Kidney epithelial cell (primary cell): ENCODE results near the gene TMIGD2. TPM values are rescaled to one million over a fixed set of nuclear protein-coding genes. Genes with fewer than 3 reads are reported as not detected.
A peak's percentile ranks its signal among the peaks of the same experiment; 100 is the strongest.
"Not testable (repeated sequence)": the region's sequence is repeated elsewhere in the genome, so short reads cannot be mapped to it uniquely, and the experiment has no call there.

ENCODE experiments used
- DNase-seq: peaks from one replicate; pipeline ENCODE4 v3.0.0-alpha.2; 2010; ENCODE audit warnings: low read depth
- H3K27me3 ChIP-seq: 2 replicates; pipeline ENCODE4 v1.6.0; 2011; ENCODE audit warnings: low read length; ENCODE audit not compliant: control insufficient read depth, insufficient read depth
- H3K36me3 ChIP-seq: 2 replicates; pipeline ENCODE4 v1.5.1; 2011; ENCODE audit warnings: low read length; ENCODE audit not compliant: control insufficient read depth, insufficient read depth
- H3K4me3 ChIP-seq: 2 replicates; pipeline ENCODE4 v1.5.1; 2011; ENCODE audit warnings: low read depth, mild to moderate bottlenecking, control low read depth, low read length
- total RNA-seq: library from RNA; depleted of rRNA; stranded (reverse); fragments of >200 nt; gene quantifications from 2 replicates; pipeline ENCODE4 v1.2.3, GENCODE V29; 2015
- TF ChIP-seq, protein P1 (sequence below): IDR thresholded peaks from 2 replicates; pipeline ENCODE4 v1.5.1; 2011; ENCODE audit warnings: mild to moderate bottlenecking, moderate library complexity, low read length, control low read depth, inconsistent platforms; ENCODE audit not compliant: insufficient read depth, poor library complexity, severe bottlenecking

The TMIGD2 gene
- total RNA-seq, 1 donor from 2014 or later: not detected

DNA sequence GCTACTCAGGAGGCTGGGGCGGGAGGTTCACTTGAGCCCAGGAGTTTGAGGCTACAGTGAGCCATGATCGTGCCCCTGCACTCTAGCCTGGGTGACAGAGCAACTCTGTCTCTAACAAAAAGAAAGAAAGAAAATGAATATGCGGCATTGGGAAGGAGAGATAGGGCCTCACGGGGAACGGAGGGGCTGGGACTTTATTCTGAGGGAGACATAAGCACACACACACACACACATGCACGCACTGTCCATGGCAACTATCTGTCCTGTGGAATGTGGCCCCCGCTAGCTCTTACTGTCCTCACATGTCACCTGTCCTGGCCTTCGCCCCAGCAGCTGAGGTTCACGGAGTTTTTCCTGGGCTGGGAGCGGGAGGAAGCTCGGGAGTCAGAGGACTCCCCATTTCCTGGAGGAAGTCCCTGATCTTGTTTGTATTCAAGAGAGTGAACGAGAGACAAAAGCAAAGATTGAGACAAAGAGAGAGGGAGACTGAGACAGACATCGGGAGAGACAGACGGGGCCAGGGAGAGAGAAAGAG, 35.8 kb upstream of the TMIGD2 start:
- Histone ChIP-seq H3K4me3 (peak overlapping the region; percentile 64), H3K36me3 (no peaks in the 10 kb centered on the region), H3K27me3 (no peaks in the 10 kb centered on the region)
- TF ChIP-seq, protein P1, sequence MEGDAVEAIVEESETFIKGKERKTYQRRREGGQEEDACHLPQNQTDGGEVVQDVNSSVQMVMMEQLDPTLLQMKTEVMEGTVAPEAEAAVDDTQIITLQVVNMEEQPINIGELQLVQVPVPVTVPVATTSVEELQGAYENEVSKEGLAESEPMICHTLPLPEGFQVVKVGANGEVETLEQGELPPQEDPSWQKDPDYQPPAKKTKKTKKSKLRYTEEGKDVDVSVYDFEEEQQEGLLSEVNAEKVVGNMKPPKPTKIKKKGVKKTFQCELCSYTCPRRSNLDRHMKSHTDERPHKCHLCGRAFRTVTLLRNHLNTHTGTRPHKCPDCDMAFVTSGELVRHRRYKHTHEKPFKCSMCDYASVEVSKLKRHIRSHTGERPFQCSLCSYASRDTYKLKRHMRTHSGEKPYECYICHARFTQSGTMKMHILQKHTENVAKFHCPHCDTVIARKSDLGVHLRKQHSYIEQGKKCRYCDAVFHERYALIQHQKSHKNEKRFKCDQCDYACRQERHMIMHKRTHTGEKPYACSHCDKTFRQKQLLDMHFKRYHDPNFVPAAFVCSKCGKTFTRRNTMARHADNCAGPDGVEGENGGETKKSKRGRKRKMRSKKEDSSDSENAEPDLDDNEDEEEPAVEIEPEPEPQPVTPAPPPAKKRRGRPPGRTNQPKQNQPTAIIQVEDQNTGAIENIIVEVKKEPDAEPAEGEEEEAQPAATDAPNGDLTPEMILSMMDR: no peak
- DNase-seq: no peak

DNA sequence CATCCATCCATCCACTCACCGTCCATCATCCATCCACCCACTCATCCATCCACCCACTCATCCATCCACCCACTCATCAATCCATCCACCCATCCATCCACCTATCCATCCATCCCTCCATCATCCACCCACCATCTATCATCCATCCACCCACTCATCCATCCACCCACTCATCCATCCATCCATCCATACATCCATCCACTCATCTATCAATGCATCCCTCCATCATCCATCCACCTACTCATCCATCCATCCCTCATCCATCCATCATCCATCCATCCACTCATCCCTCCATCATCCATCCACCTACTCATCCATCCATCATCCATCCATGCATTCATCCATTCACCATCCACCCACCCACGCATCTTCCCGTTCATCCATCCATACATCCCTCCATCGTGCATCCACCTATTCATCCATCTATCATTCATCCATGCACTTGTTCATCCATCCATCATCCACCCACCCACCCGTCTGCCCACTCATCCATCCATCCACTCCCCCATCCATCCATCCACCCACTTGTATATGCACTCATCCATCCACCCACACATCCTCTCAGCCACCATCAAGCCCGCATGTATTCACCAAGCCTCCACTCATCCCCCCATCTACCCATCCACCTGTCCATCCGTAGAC, 32.9 kb upstream of the TMIGD2 start:
- no peaks in the 10 kb centered on the region for H3K36me3 ChIP-seq
- TF ChIP-seq, protein P1: no peak
- no peak for DNase-seq

DNA sequence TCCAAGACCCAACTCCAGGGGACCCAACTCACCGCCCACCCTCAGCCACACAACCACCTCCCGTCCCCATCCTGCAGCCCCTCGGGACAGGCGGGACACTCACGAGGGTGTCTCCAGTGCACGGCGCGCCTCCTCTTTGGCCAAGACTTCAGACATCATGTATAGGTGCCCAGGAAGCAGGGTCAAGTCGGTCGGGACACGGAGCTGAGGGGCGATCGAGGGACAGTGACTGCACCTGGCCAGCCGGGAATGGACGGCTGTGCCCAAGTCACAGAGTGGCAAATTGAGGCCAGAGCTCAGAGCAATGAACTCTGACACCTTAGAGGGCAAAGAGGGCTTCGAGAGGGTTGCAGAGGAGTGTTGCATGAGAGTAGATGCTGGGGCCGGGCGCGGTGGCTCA, 27.7 kb upstream of the TMIGD2 start:
- no peak overlapping the region for H3K4me3 ChIP-seq
- peaks cover 1% of the 10 kb centered on the region for H3K36me3 ChIP-seq
- H3K27me3 ChIP-seq: no peaks in the 10 kb centered on the region
- TF ChIP-seq, protein P1: no peak
- DNase-seq: no peak

More for the DNA sequence above, 32.9 kb upstream of the TMIGD2 start:
- no peak overlapping the region for H3K4me3 ChIP-seq
- H3K27me3 ChIP-seq: no peaks in the 10 kb centered on the region

DNA sequence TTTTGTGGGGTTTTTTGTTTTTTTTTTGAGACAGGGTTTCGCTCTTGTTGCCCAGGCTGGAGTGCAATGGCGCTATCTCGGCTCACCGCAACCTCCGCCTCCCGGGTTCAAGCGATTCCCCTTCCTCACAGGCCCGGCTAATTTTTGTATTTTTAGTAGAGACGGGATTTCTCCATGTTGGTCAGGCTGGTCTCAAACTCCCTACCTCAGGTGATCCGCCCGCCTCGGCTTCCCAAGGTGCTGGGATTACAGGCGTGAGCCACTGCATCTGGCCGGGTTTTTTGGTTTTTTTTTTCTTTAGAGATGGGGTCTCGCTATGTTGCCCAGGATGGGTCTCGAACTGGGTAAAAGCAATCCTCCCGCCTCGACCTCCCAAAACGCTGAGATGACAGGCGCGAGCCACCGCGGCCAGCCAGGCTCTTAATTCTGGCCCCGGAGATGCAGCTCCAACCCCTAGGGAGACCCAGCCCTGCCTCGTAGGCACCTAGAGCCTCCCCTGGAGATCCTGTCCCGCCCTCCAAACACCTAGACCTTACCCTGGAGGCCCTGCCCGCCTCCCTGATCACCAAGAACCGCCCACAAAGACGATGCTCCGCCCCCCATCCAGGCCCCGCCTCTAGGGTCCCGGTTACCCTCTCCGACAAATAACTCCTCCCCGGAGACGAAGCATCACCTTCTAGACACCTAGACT, 26.9 kb upstream of the TMIGD2 start:
- H3K27me3 ChIP-seq, H3K36me3 ChIP-seq, DNase-seq: not testable (repeated sequence)
- H3K4me3 ChIP-seq: peak overlapping the region; percentile 64

DNA sequence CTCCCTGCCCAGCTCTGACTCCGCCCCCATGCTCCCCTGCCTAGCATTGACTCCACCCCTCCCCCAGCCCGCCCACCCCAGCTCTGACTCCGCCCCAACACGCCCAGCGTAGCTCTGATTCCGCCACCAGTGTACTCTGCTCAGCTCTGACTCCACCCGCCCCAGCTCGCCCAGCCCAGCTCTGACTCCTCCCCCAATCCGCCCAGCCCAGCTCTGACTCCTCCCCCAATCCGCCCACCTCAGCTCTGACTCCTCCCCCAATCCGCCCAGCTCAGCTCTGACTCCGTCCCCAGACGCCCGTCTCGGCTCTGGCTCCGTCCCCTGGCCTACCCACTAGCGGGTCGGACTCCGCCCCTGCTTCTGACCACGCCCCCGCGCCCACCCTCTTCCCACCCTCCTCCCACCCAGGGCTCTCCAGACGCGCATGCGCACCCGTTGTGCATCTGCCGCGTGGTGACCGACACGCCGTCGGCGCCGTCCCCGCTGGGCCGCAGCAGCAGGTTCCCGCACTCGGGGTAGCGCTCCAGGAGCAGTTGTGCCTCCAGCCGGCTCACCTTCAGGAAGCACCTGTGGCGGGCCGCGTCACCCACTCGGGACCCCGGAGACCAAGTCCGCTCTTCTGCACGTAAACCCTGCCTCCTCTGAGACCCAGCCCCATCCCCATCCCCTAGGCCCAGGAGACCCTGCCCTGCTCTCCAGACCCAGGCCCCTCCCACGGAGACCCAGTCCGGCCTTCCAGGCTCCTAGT, 26.2 kb upstream of the TMIGD2 start:
- H3K27me3 ChIP-seq: no peaks in the 10 kb centered on the region
- peak; percentile 37 for DNase-seq
- TF ChIP-seq, protein P1: no peak
- H3K4me3 ChIP-seq: peak overlapping the region; percentile 64
- H3K36me3 ChIP-seq: peaks cover 1% of the 10 kb centered on the region

DNA sequence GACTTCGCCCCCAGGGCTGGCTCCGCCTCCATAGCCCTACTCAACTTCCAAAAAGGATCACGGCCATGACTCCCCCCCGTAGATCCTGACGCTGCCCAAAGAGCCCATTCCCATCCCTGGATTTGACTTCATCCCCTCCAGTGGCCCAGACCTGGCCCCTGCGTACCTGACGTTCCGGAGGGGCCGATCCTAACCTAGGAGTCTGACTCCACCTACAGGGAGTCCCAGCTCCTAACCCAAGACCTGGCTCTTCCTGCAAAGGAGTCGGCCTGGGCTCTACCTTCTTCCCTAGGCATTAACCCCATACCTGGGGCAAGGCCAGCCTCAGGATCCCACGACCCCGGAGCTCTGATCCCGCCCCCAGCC, 25.7 kb upstream of the TMIGD2 start:
- Histone ChIP-seq H3K27me3 (no peaks in the 10 kb centered on the region), H3K36me3 (peaks cover 1% of the 10 kb centered on the region), H3K4me3 (peak overlapping the region; percentile 38)
- DNase-seq: no peak
- TF ChIP-seq, protein P1: no peak
